LNCAP (cell line): ENCODE data around the gene SEL1L.

Experiments used
- CTCF ChIP-seq: fragments of 450-650 bp; IDR thresholded peaks from 2 replicates; pipeline ENCODE4 v1.5.1; 2017; ENCODE audit warnings: mild to moderate bottlenecking

SEL1L gene

DNA sequence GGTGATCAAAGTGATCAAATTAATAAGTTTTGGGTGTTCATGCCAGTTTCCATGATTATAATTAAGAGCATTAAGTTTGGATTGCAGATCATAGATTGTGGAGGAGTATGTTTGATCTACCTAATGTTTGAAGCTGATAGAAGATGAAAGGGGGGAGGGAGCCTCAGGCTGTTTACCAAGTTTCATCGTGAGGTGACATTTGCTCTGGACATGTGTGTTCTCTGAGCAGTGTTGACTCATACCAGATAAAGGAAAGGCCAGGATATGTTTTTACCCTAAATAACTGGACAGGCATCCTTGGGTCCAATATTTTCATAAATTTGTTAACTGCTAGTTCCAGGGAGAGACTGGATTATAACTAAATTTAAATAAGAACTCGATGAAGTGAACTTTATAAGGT is 3.5 kb upstream of the SEL1L start:
- TF ChIP-seq CTCF = no peak

DNA sequence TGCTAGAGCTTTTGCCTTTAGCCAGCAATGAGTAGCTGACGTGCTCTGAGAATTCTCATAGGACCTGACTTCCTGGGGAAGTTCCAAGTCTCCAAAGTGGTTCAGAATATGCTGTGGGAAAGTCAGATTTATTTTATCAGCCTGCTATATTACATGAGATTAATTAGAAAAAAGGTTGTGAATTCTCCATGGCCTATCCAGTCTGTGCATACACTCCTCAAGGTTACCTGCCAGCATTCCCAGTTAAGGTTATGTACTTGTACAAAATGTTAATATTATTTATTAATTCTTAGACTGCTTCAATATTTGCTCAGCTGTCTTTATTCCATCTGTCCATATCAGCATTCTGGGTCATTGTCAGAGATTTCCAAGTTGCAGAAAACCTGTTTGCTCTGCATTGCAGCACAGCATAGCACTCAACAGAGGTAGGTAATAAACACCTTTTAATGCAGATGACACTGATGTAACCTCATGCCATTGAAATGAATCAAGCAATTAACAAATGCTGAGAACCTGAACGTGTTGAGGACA is 2.7 kb upstream of the SEL1L start:
- TF ChIP-seq CTCF = no peak

DNA sequence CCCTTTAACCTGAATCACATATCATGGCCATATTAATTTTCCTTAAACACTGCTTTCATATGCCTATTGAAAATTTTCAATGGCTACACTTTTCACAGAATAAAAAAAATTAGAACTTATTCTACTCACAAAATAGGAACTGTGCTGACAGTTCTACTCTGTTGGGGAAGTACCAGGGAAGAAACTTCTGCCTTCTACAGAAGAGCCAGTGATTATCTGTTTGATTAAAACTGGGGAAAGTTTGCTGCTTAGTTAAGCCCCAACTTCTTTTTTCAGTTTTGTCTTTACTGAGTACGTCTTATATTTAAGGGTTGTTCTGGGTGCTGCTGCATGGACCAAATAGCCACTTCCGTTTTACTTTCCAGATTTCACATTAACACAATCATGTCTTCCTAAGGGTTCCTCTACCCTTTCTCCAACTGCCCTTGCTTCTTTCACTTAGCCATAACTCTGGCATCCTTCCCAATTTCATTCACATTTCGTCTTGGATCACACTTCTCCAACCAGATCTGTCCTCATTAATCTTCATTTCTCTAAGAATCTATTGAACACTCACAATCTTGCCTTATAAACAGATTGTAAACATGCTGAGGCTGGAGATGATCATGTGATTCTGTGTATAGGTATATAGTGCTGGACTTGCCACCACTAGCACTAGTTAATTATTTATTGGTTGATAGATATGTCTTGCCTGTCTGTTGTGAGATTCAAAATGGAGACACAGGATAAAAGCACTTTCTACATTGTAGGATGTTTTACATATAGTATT is 1.9 kb upstream of the SEL1L start:
- TF ChIP-seq CTCF = no peak

DNA sequence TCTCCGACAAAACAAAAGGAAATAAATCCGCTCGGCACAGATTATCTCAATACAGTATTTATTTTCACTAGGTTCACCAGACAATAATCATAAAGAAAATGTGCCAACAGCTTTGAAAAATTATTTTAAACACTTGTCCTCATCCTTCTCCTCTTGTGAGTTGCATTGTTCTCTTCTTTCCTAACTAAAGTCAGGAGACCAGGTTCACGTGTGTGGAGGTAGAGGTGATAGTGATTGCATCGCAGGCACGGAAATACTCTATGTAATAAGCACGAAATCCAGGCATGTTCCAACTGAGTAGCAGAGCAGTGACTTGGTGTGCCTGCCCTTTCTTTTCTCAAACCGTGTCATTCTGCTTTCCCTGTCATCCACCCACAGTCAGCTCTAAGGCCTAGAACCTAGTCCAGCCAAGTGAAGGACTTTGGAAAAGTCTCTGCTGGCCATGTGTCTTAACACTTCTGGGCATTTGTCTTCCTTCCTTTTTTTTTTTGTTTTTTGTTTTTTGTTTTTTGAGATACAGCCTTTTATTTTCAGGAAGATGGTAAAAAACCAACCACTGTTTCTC is 939 bp upstream of the SEL1L start:
- no peak for TF ChIP-seq CTCF

GRCh38 chr14:81533212-81533535 is 479 bp downstream of the SEL1L start:
- TF ChIP-seq CTCF = no peak

DNA sequence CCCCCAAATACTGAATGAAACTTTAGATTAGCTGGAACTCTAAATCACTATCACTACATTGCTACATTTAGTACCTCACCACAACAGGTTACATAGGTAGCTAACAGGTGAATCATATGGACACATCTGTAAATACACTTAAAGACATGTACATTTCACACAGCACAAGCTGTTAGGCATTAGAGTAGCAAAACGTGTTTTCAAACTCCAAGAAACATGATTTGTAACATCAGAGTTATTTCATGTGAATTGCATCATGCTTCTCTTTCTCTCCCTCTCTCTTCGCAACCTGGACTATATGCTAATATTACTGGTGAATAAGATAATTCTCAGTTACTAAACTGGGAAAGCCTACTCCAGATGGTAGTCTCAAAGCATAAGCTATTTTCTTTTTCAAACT is 4.3 kb downstream of the SEL1L start:
- no peak for TF ChIP-seq CTCF

DNA sequence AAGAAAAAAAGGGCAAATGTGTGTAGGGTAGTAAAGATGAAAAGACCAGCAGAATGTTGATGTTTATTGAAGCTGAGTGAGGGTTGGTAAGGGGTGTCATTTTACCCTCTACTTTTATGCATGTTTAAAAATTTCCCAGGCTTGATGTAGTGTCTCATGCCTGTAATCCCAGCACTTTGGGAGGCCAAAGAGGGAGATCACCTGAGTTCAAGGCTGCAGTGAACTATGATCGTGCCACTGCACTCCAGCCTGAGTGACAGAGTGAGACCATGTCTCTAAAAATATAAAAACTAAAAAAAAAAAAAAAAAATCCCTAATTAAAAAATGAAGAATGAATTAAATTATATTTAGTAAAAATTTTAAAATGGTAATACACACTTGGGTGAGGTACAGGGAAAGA is 8.5 kb downstream of the SEL1L start:
- no peak for TF ChIP-seq CTCF
